DMS114 treated with DMSO at 0.1 percent for 48 hours (cell line): ENCODE results near the gene DOCK1.

Experiments used
- DNase-seq: peaks from one replicate; lab custom pipeline; 2025; ENCODE audit not compliant: unreplicated experiment; lab: John Stamatoyannopoulos, UW

Gene DOCK1

DNA sequence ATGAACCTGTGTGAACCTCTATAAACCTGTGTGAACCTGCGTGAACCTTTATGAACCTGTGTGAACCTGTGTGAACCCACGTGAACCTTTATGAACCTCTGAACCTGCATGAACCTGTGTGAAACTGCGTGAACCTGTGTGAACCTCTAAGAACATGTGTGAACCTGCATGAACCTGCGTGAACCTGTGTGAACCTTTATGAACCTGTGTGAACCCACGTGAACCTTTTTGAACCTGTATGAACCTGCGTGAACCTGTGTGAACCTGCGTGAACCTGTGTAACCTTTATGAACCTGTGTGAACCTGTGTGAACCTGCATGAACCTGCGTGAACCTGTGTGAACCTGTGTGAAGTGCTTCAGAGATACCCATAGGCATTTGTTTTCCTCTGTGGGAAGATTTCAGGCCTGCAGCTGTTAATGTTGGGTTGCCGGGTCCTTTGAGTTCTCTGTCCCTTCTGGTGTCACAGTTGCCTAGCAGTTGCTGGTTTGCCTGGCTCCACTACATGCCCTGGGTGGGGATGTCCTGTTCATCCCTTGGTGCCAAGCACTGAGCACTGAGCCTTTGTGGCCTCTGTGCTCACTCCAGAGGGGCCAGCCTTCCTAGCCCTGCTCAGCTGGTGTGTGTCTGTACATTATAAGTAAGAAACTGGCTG, 97.9 kb downstream of the DOCK1 start:
- no peak for DNase-seq

- no peak for DNase-seq
Measured at GRCh38 chr10:127006453-127006852, 101.2 kb downstream of the DOCK1 start.

GRCh38 chr10:127009366-127009765, 104.1 kb downstream of the DOCK1 start:
- DNase-seq = no peak

DNA sequence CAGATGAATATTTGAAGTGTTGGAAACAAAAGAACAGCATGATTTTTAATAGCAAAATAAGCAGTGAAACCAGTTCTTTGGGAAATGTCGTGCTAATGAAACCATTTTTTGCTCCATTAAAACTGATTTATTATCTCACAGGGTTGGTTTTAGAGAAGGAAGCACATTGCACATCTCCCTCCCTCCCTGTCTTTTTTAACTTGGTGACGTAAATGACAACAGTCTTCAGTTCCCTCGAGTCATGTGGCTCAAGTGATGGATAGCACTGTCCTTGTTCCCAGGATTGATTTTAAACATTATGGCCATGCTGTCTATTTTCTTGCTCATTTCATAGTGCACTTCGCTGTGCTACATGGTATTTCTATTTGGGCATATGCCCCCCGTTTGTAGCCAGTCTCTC, 105.9 kb downstream of the DOCK1 start:
- DNase-seq = no peak

DNA sequence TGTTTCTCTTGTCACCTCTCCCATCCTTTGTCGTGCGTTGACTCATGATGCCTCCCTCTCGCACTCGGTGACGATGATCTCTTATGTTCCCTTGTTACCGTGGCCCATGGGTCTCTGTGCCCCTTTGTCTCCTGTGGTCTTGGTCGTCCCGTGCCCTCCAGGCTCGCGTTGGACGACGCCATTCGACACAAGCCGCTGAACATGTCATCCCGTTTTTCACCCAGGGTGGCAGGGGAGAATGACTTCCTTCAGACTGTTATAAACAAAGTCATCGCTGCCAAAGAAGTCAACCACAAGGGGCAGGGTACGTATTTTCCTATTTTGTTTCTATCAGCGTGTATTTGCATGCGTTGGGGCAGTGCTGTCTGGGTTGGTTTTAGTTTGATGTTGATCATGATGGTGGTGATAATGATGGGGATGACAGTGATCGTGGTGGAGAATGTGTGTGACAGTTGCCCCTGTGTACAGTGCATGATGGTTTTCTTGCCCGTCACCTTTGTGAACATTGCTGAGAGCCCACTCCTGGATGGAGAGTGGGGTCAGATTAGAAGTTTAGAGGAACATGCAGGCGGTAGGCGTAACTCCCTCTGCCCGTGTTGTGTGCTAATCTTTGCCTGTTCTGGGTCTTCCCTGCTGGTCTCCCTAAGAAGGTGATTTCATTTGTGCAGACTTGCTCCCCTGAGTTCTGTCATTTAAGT, 107.0 kb downstream of the DOCK1 start:
- DNase-seq = no peak

- DNase-seq = no peak
Measured at GRCh38 chr10:127012769-127013152, 107.5 kb downstream of the DOCK1 start.

- DNase-seq = no peak
Measured at GRCh38 chr10:127013211-127013656, 108.0 kb downstream of the DOCK1 start.

DNA sequence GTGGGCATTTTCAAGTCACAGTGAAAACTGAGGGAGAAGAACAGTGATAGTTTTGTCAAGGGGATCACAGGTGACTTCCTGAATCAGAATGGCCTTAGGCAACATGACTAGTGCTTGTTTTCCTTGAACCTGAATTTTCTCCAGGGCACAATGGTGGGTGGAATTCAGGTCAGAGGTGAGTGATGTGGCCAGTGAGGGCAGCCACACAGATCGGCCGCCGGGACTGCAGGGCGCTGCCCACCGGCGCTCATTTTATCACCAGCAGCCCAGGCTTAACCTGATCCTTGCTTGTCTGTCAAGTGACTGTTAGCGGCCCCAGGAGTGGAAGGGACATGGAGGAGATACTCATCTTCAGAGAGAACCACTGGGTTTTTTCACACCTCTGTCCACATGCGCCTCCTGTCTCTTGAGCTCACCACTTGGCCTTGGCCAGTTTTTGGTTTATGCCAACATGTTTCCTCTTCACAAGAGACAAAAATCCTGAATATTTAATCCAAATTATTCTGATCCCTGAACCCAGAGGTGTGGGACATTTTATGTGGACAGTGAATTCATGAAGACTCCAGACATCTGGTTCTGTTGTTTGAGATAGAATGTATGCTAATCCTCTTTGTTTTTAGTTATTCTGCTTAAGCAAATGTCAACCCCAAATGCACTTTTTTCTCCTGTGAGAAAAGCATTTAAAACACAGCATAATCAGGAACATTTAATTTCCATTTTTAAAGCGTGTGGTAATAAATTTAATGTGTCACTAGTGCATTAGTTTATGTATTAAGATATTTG, 108.7 kb downstream of the DOCK1 start:
- DNase-seq = no peak

GRCh38 chr10:127014671-127015070, 109.4 kb downstream of the DOCK1 start:
- DNase-seq = no peak

DNA sequence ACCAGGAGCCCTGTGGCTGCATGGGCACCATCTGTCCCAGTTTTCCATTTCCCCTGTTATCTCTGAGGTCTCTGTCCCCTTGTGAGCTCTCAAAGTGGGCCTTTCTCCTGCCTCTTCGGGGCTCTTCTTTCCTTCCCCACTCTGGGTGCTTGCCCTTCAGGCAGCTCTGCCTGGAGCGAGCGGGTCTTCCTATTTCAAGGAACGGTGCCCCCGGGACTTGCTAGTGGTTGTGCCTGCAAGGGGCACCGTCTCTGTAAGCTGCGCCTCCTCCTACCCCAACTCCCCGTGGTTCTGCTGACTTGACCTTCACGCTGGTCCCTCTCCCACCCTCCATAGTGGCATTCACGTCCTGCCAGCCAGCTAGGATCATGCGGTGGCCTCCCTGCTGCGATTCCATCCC, 110.1 kb downstream of the DOCK1 start:
- no peak for DNase-seq

- DNase-seq = no peak
Measured at GRCh38 chr10:127016331-127016730, 111.1 kb downstream of the DOCK1 start.

DNA sequence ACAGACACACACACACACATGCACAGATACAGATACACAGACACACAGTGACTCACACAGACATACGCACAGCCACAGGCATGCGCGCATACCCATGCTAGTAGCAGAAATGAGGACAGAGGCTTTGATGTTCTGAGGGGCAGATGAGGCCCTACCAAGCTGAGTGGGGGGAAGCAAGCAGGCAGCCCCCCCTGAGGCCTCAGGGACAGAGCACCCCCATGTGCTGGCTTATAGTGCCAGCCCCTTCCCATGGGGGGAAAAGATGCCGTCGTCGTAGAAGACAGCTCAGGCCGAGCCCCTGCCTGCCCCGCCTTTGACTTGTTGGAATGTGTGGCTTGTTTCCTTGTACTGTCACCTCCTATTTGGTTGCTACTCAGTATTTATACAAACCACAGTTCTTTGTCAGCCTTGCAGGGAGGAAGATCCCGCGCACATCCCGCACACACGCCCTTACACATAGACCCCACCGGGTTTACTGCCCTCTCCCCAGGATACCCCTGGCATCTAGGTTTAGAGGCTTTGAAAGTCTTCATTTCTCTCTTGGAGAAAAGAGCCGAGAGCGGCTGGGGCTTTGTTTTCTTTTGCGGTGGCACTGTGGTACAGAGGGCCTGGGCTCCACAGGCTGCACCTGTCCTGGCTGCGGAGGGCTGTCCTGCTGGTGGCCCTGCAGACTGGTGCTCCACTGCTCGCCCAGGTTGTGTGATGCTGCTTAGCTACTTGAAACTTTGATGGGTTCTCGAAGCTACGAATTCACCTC, 112.5 kb downstream of the DOCK1 start:
- no peak for DNase-seq

DNA sequence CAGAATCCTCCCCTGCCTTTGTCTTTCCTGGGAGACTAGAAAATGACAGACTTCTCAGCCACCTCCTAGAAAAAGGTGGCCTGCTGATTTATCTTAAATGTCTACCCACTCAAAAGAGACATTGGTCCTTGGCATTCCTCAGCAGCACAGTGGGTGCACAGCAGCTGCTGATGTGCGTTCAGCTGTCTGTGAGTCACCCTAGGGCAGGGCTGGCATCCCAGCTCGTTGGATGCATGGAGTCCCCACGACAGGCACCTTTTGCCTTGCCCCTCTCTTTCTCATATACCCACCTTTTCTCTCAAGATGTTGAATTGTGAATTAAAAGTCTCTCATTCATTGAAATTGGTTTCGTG, 113.0 kb downstream of the DOCK1 start:
- DNase-seq = no peak

DNA sequence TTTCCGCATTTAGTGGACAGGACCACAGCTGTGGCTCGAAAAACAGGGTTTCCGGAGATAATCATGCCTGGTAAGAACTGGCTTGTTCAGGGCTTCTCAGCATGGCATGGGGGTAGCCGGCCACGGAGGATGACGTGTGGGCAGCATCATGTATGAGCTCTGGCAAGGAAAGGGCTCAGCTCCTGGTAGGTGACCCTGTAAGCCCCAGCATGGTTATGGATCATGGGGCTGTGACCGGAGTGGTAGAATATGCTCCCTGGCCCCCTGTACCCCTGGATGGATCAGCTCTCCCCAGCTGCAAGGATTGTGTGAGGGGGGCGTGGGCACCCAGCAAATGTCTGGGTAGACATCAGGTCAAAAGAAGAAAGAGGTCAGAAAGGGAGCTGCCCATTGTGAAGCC, 113.5 kb downstream of the DOCK1 start:
- DNase-seq = no peak

DNA sequence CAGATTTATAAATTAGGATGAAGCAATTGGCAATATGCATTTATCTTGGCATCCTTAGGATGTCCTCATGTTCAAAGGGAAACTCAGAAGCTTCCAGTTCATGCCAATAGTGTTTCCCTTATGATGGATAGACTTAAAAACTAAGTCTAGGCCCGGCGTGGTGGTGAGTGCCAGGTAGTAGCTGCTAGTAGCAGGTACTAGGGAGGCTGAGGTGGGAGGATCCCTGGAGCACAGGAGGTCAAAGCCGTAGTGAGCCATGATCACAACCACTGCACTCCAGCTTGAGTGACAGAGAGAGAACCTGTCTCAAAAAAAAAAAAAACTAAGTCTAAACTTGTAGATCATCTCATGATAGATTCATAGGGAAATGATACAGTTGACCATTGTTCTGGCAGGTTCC, 115.0 kb downstream of the DOCK1 start:
- DNase-seq = no peak

GRCh38 chr10:127021801-127022200, 116.6 kb downstream of the DOCK1 start:
- no peak for DNase-seq

- DNase-seq = no peak
Measured at GRCh38 chr10:127024685-127025435, 119.6 kb downstream of the DOCK1 start.

DNA sequence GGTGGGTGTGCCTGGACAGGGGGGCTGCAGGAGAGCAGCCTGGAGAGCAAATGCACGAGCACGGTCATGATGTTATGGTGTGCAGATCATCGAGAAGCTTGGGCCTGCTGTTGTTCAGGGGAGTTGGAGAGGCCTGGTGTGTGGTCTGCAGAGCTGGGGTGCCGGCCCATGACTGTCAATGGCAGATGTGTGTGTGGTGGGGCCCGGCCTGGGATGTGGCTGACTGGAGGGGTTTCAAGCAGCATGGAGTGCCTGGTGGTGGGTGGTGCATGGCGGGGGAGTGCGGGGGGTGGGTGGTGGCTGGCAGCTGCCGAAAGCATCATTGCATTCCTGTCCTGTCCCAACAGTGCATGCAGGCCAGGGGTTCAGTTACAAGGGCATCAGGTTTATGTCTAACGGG, 122.6 kb downstream of the DOCK1 start:
- no peak for DNase-seq

DNA sequence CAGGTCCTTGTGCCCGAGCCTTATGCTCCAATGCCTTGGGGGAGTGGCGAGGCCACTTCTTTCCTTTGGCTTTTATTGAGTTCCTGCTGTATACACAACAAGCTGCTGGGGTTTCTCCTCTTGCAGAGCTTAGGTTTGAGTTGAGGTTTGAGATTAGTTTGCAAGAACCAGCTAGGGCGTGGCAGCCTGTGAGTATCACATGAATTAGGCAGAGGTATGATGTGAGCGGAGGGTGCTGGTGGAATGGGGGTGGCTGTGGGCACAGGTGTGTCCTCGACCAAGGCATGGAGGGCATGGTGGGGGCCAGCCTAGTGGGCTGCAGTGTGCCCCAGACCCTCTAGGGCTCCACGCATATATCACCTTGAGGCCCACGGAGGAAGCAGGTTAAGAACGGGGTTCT, 123.3 kb downstream of the DOCK1 start:
- no peak for DNase-seq

GRCh38 chr10:127029061-127029460, 123.8 kb downstream of the DOCK1 start:
- no peak for DNase-seq
